GM12891 (cell line): ENCODE measurements around the gene CDKN1C.

Experiments
- POLR2A ChIP-seq: IDR thresholded peaks from 2 replicates; pipeline ENCODE4 v1.6.1; 2011; ENCODE audit warnings: low read depth, low read length, control low read depth
- TAF1 ChIP-seq: IDR thresholded peaks from 2 replicates; pipeline ENCODE4 v1.6.1; 2011; ENCODE audit warnings: low read depth, low read length, control low read depth

DNA sequence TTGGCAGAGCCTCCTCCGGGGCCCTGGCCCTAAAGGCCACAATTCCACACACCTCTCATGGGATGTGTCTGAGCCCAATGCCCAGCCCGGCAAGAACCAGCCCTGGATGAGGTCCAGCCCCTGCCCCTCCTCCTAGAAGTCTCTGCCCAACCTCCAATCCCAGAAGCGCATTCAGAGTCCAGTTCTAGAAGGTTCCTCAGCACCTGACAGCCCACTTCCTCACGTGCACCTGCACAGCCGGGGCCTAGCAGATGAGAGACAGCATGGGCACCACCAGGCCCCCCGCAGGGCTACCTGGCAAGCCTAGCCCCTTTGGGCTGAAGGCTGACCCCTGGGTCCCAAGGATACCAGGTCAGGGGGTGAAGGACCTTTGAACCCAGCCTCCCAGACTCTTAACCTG lies 11.5 kb upstream of the CDKN1C start:
- TF ChIP-seq POLR2A (no peak), TAF1 (no peak)
